Stimulated activated CD8-positive, alpha-beta memory T cell treated with anti-CD3 and anti-CD28 coated beads, Interleukin-2, amount 100 ng/mL, for 1 hour (primary cell): Measurements from ENCODE around the gene CST3.
A peak's percentile ranks its signal among the peaks of the same experiment; 100 is the strongest.
"Not testable (repeated sequence)": the region's sequence is repeated elsewhere in the genome, so short reads cannot be mapped to it uniquely, and the experiment has no call there.

Source experiments
- DNase-seq, 2 donors: peaks; one replicate each; pipeline ENCODE4 v3.0.0-alpha.2; 2020; ENCODE audit warnings: low read depth in 2 of 2

Gene CST3

GRCh38 chr20:23637282-23638221, at the start of gene CST3:
Gene CST3, minus strand, starts transcription at chr20:23637955. Its CDS starts 93 bp downstream, at chr20:23637862.
- DNase-seq, result no peak

- no peak for DNase-seq
Measured at GRCh38 chr20:23686046-23686750, 48.4 kb upstream of the CST3 start.

- not testable (repeated sequence) for DNase-seq
Measured at GRCh38 chr20:23685529-23685896, 47.8 kb upstream of the CST3 start.

- no peak for DNase-seq
Measured at GRCh38 chr20:23684261-23684660, 46.5 kb upstream of the CST3 start.

GRCh38 chr20:23683807-23684206, 46.1 kb upstream of the CST3 start:
- DNase-seq, result no peak

GRCh38 chr20:23683281-23683680, 45.5 kb upstream of the CST3 start:
- no peak for DNase-seq

- DNase-seq, result no peak
Measured at GRCh38 chr20:23680146-23680545, 42.4 kb upstream of the CST3 start.

- no peak for DNase-seq
Measured at GRCh38 chr20:23679133-23680092, 41.7 kb upstream of the CST3 start.

GRCh38 chr20:23673209-23673608, 35.5 kb upstream of the CST3 start:
- DNase-seq, result no peak

GRCh38 chr20:23672158-23672557, 34.4 kb upstream of the CST3 start:
- DNase-seq, result no peak

- no peak for DNase-seq
Measured at GRCh38 chr20:23671479-23671878, 33.7 kb upstream of the CST3 start.

- DNase-seq, result no peak
Measured at GRCh38 chr20:23670361-23670760, 32.6 kb upstream of the CST3 start.

- DNase-seq, result no peak
Measured at GRCh38 chr20:23669866-23670265, 32.1 kb upstream of the CST3 start.

GRCh38 chr20:23669327-23669726, 31.6 kb upstream of the CST3 start:
- DNase-seq, result no peak

- DNase-seq, result peak in 1 of 2 donors; percentile 0
Measured at GRCh38 chr20:23668477-23668951, 30.8 kb upstream of the CST3 start.

GRCh38 chr20:23667666-23668065, 29.9 kb upstream of the CST3 start:
- DNase-seq, result no peak

GRCh38 chr20:23666698-23667097, 28.9 kb upstream of the CST3 start:
- DNase-seq, result no peak

GRCh38 chr20:23666189-23666588, 28.4 kb upstream of the CST3 start:
- no peak for DNase-seq

GRCh38 chr20:23664954-23665353, 27.2 kb upstream of the CST3 start:
- no peak for DNase-seq

GRCh38 chr20:23664046-23664445, 26.3 kb upstream of the CST3 start:
- DNase-seq, result not testable (repeated sequence)

- DNase-seq, result no peak
Measured at GRCh38 chr20:23663180-23663579, 25.4 kb upstream of the CST3 start.
